IMR-90 (cell line): ENCODE results near the gene OGFOD3. TPM values are rescaled to one million over a fixed set of nuclear protein-coding genes. Genes with fewer than 3 reads are reported as not detected.

ENCODE experiments used
- ATAC-seq: fragments of 200-7000 bp; cut with Tn5 transposase; 2 replicates; pipeline ENCODE4 v1.9.1; 2020; ENCODE audit warnings: low read depth, mild to moderate bottlenecking, moderate library complexity
- BruUV-seq: library from RNA; stranded (reverse); fragments of 400-500 nt; replicated peaks from 2 replicates; lab custom pipeline; 2021; lab: Mats Ljungman, UMichigan
- CTCF ChIA-PET: fragments of 300-600 bp; formaldehyde crosslinking; extraction: SDS; loops from one replicate; lab custom pipeline; 2021; ENCODE audit warnings: antibody characterized with exemption; lab: Yijun Ruan, JAX
- POLR2A ChIA-PET: fragments of 300-600 bp; sonication (Branson Sonifier 250); formaldehyde crosslinking; loops from one replicate; lab custom pipeline; 2022; ENCODE audit warnings: antibody characterized with exemption; ENCODE audit not compliant: unreplicated experiment; lab: Charles Lee
- DNase-seq: peaks from one replicate; pipeline ENCODE4 v3.0.0; 2013
- H2AFZ ChIP-seq: replicated peaks from 2 replicates; pipeline ENCODE3; 2013; ENCODE audit warnings: low read length, mild to moderate bottlenecking; ENCODE audit not compliant: poor library complexity
- H2AK5ac ChIP-seq: 2 replicates; pipeline ENCODE4 v1.6.1; 2013; ENCODE audit warnings: low read depth, low read length, inconsistent platforms
- H2AK9ac ChIP-seq: replicated peaks from 2 replicates; pipeline ENCODE3; 2013; ENCODE audit warnings: mild to moderate bottlenecking, low read depth, low read length, moderate library complexity; ENCODE audit not compliant: poor library complexity
- H2BK120ac ChIP-seq: 2 replicates; pipeline ENCODE4 v1.6.1; 2013; ENCODE audit warnings: low read depth, low read length, inconsistent platforms
- H2BK15ac ChIP-seq: 3 replicates; pipeline ENCODE4 v1.6.1; 2013; ENCODE audit warnings: low read depth, low read length, inconsistent platforms
- H2BK20ac ChIP-seq: 2 replicates; pipeline ENCODE4 v1.6.1; 2013; ENCODE audit warnings: low read depth, mild to moderate bottlenecking, inconsistent platforms, low read length, moderate library complexity
- H2BK5ac ChIP-seq: 2 replicates; pipeline ENCODE4 v1.6.1; 2013; ENCODE audit warnings: mild to moderate bottlenecking, low read depth, low read length, inconsistent platforms; ENCODE audit not compliant: poor library complexity, severe bottlenecking
- H3K14ac ChIP-seq: replicated peaks from 2 replicates; pipeline ENCODE4 v1.6.1; 2013; ENCODE audit warnings: low read depth, low read length, inconsistent platforms
- H3K18ac ChIP-seq: 2 replicates; pipeline ENCODE4 v1.6.1; 2013; ENCODE audit warnings: low read depth, low read length, control low read depth
- H3K23ac ChIP-seq: 2 replicates; pipeline ENCODE4 v1.6.1; 2013; ENCODE audit warnings: low read depth, low read length, inconsistent platforms
- H3K27ac ChIP-seq: 2 replicates; pipeline ENCODE4 v1.5.1; 2013; ENCODE audit warnings: mild to moderate bottlenecking, control low read depth, low read length; ENCODE audit not compliant: insufficient read depth
- H3K27me3 ChIP-seq: 2 replicates; pipeline ENCODE4 v1.6.1; 2013; ENCODE audit warnings: low read length; ENCODE audit not compliant: control insufficient read depth, insufficient read depth
- H3K36me3 ChIP-seq: 2 replicates; pipeline ENCODE4 v1.6.1; 2013; ENCODE audit warnings: low read length, mixed read lengths; ENCODE audit not compliant: control insufficient read depth, insufficient read depth
- H3K4ac ChIP-seq: 2 replicates; pipeline ENCODE4 v1.6.1; 2013; ENCODE audit warnings: low read depth, low read length, inconsistent platforms
- H3K4me1 ChIP-seq: 2 replicates; pipeline ENCODE4 v1.6.1; 2013; ENCODE audit warnings: low read length, mixed read lengths; ENCODE audit not compliant: control insufficient read depth, insufficient read depth
- H3K4me2 ChIP-seq: 2 replicates; pipeline ENCODE4 v1.6.1; 2013; ENCODE audit warnings: low read depth, mild to moderate bottlenecking, control low read depth, low read length, moderate library complexity
- H3K4me3 ChIP-seq: 2 replicates; pipeline ENCODE4 v1.5.1; 2013; ENCODE audit warnings: low read depth, mild to moderate bottlenecking, control low read depth, low read length, moderate library complexity; ENCODE audit not compliant: insufficient read depth
- H3K56ac ChIP-seq: 2 replicates; pipeline ENCODE4 v1.6.1; 2013; ENCODE audit warnings: low read length, inconsistent platforms; ENCODE audit not compliant: insufficient read depth; ENCODE audit errors: extremely low read depth
- H3K79me1 ChIP-seq, 2 experiments: 2 replicates each; pipeline ENCODE4 v1.6.1; 2013; ENCODE audit warnings: low read length in 2 of 2, inconsistent platforms in 1 of 2, low read depth in 1 of 2
- H3K9ac ChIP-seq: 2 replicates; pipeline ENCODE4 v1.6.1; 2013; ENCODE audit warnings: low read depth, low read length, control low read depth
- H3K9me1 ChIP-seq: 2 replicates; pipeline ENCODE4 v1.6.1; 2013; ENCODE audit warnings: low read length, inconsistent platforms; ENCODE audit not compliant: insufficient read depth
- H3K9me3 ChIP-seq: 2 replicates; pipeline ENCODE4 v1.6.1; 2013; ENCODE audit warnings: low read length; ENCODE audit not compliant: control insufficient read depth, insufficient read depth
- H4K20me1 ChIP-seq: 2 replicates; pipeline ENCODE4 v1.6.1; 2013; ENCODE audit warnings: low read length, inconsistent platforms; ENCODE audit not compliant: insufficient read depth
- H4K5ac ChIP-seq: 2 replicates; pipeline ENCODE4 v1.6.1; 2013; ENCODE audit warnings: mild to moderate bottlenecking, low read depth, low read length, control low read depth
- H4K8ac ChIP-seq, 2 experiments: 2 replicates each; pipeline ENCODE4 v1.6.1; 2013; ENCODE audit warnings: low read depth in 2 of 2, low read length in 2 of 2, control low read depth in 1 of 2, inconsistent platforms in 1 of 2
- H4K91ac ChIP-seq: 2 replicates; pipeline ENCODE4 v1.6.1; 2013; ENCODE audit warnings: low read depth, low read length, inconsistent platforms; ENCODE audit not compliant: insufficient read depth
- BHLHE40 ChIP-seq: fragments of 150-350 bp; IDR thresholded peaks from 2 replicates; pipeline ENCODE4 v1.6.1; 2016; ENCODE audit warnings: mild to moderate bottlenecking, low read depth, low read length
- CEBPB ChIP-seq: IDR thresholded peaks from 2 replicates; pipeline ENCODE4 v1.6.1; 2012; ENCODE audit warnings: low read depth, low read length, improper control_type of control experiment
- CHD1 ChIP-seq: IDR thresholded peaks from 2 replicates; pipeline ENCODE4 v1.6.1; 2012; ENCODE audit warnings: low read depth, low read length, improper control_type of control experiment
- CTCF ChIP-seq: conservative IDR thresholded peaks from 2 replicates; pipeline ENCODE4 v1.5.1; 2012; ENCODE audit warnings: mild to moderate bottlenecking, low read depth, low read length, improper control_type of control experiment
- FOS ChIP-seq: fragments of 150-350 bp; IDR thresholded peaks from 2 replicates; pipeline ENCODE4 v1.6.1; 2016; ENCODE audit warnings: low read depth, low read length
- MAFK ChIP-seq: IDR thresholded peaks from 2 replicates; pipeline ENCODE4 v1.6.1; 2012; ENCODE audit warnings: low read depth, low read length, improper control_type of control experiment
- MAZ ChIP-seq: IDR thresholded peaks from 2 replicates; pipeline ENCODE4 v1.6.1; 2012; ENCODE audit warnings: low read depth, mild to moderate bottlenecking, low read length, improper control_type of control experiment, moderate library complexity, borderline replicate concordance
- MXI1 ChIP-seq: IDR thresholded peaks from 2 replicates; pipeline ENCODE4 v1.6.1; 2012; ENCODE audit warnings: low read depth, mild to moderate bottlenecking, low read length, moderate library complexity, borderline replicate concordance
- NFE2L2 ChIP-seq: fragments of 150-350 bp; IDR thresholded peaks from 2 replicates; pipeline ENCODE4 v1.6.1; 2016; ENCODE audit warnings: low read depth, mild to moderate bottlenecking, low read length
- POLR2A ChIP-seq: IDR thresholded peaks from 2 replicates; pipeline ENCODE4 v1.6.1; 2012; ENCODE audit warnings: mild to moderate bottlenecking, low read depth, low read length
- RAD21 ChIP-seq: IDR thresholded peaks from 2 replicates; pipeline ENCODE4 v1.6.1; 2012; ENCODE audit warnings: low read length, improper control_type of control experiment
- RCOR1 ChIP-seq: IDR thresholded peaks from 2 replicates; pipeline ENCODE4 v1.6.1; 2012; ENCODE audit warnings: mild to moderate bottlenecking, low read length, improper control_type of control experiment; ENCODE audit not compliant: insufficient replicate concordance
- RFX5 ChIP-seq: IDR thresholded peaks from 2 replicates; pipeline ENCODE4 v1.8.0; 2012; ENCODE audit warnings: low read depth, mild to moderate bottlenecking, low read length, moderate library complexity
- SMC3 ChIP-seq: fragments of 150-350 bp; IDR thresholded peaks from 2 replicates; pipeline ENCODE4 v1.6.1; 2016; ENCODE audit warnings: low read depth, mild to moderate bottlenecking, antibody characterized with exemption, low read length, moderate library complexity
- WGBS, 2 experiments: methylation state at CpG; one replicate each; pipeline versions ENCODE4 v1.1.5 to v1.1.7; 2013; ENCODE audit warnings: missing lambda C conversion rate in 2 of 2; ENCODE audit not compliant: insufficient read length in 1 of 2; ENCODE audit errors: extremely low coverage in 2 of 2; 5-methylcytosine and 5-hydroxymethylcytosine counted together
- dilution Hi-C: fragments of 300-500 bp; cut with HindIII; formaldehyde crosslinking; loops from one replicate; pipeline ENCODE4 v1.14.3; 2018; ENCODE audit warnings: low sequenced_read_pairs; ENCODE audit not compliant: unreplicated experiment
- in situ Hi-C: fragments of 300-500 bp; cut with MboI; formaldehyde crosslinking; loops from 3 replicates; pipeline ENCODE4 v1.14.3; 2019; ENCODE audit warnings: low sequenced_read_pairs, inconsistent platforms, mixed read lengths
- intact Hi-C: fragments of 100-400 bp; cut with micrococcal nuclease; formaldehyde crosslinking; loops from 2 replicates; pipeline ENCODE4 v1.10.0; 2022
- polyA plus RNA-seq, 3 experiments: library from polyadenylated mRNA; depleted of rRNA; stranded (reverse); fragments of >200 nt; gene quantifications; 2 replicates each; pipeline ENCODE4 v1.2.3, GENCODE V29; 2012; ENCODE audit warnings: low replicate concordance in 1 of 3
- total RNA-seq: library from RNA; depleted of rRNA; stranded (reverse); fragments of >200 nt; gene quantifications from 2 replicates; pipeline ENCODE4 v1.2.3, GENCODE V29; 2012
- TF ChIP-seq, protein P1 (sequence below): fragments of 150-350 bp; IDR thresholded peaks from 2 replicates; pipeline ENCODE4 v1.6.1; 2017; ENCODE audit warnings: mild to moderate bottlenecking, antibody characterized with exemption, low read length, low read depth
- TF ChIP-seq, protein P2 (sequence below): fragments of 150-350 bp; IDR thresholded peaks from 2 replicates; pipeline ENCODE4 v1.6.1; 2016; ENCODE audit warnings: low read depth, mild to moderate bottlenecking, low read length, moderate library complexity, borderline replicate concordance

Gene OGFOD3
- total and polyA plus RNA-seq, 2 of the 4 experiments (the other 2 are of a cell fraction) = 25.3 to 33.4 TPM

DNA sequence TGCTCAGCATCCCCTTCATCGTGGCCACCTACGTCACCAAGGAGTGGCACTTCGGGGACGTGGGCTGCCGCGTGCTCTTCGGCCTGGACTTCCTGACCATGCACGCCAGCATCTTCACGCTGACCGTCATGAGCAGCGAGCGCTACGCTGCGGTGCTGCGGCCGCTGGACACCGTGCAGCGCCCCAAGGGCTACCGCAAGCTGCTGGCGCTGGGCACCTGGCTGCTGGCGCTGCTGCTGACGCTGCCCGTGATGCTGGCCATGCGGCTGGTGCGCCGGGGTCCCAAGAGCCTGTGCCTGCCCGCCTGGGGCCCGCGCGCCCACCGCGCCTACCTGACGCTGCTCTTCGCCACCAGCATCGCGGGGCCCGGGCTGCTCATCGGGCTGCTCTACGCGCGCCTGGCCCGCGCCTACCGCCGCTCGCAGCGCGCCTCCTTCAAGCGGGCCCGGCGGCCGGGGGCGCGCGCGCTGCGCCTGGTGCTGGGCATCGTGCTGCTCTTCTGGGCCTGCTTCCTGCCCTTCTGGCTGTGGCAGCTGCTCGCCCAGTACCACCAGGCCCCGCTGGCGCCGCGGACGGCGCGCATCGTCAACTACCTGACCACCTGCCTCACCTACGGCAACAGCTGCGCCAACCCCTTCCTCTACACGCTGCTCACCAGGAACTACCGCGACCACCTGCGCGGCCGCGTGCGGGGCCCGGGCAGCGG, 43.6 kb downstream of the OGFOD3 start:
- Histone ChIP-seq H3K4me3 (no peak overlapping the region), H3K56ac (no peak overlapping the region), H3K36me3 (no peaks in the 10 kb centered on the region), H2BK5ac (no peak overlapping the region), H3K27ac (no peak overlapping the region), H2AK5ac (no peak overlapping the region), H2AFZ (no peak overlapping the region), H4K91ac (no peak overlapping the region), H3K9me1 (no peaks in the 10 kb centered on the region), H2BK20ac (no peak overlapping the region), H3K4me2 (no peak overlapping the region), H4K8ac (no peak overlapping the region), H3K27me3 (peaks cover 70% of the 10 kb centered on the region), H3K9me3 (no peaks in the 10 kb centered on the region), H4K20me1 (no peaks in the 10 kb centered on the region), H2BK120ac (no peak overlapping the region), H3K79me1 (no peaks in the 10 kb centered on the region), H3K4ac (no peak overlapping the region), H2AK9ac (no peak overlapping the region), H4K5ac (no peak overlapping the region), H2BK15ac (no peak overlapping the region), H3K23ac (no peak overlapping the region), H3K4me1 (no peaks in the 10 kb centered on the region), H3K9ac (no peak overlapping the region), H3K14ac (no peak overlapping the region), H3K18ac (no peak overlapping the region)
- no TSS peak for BruUV-seq
- ChIA-PET CTCF (no interaction called here), POLR2A (no interaction called here)
- 38% methylated on average over 59 of the region's 79 CpGs; no CpG with 5 or more reads in 1 of the 2 experiments for WGBS, 2 experiments
- dilution Hi-C loops = no loop called here
- TF ChIP-seq CEBPB (no peak), FOS (no peak), POLR2A (no peak), NFE2L2 (no peak), SMC3 (no peak), RFX5 (no peak), RAD21 (no peak), MXI1 (no peak), BHLHE40 (no peak), CHD1 (no peak), MAZ (no peak), MAFK (no peak), CTCF (no peak), RCOR1 (no peak)
- TF ChIP-seq, protein P1, sequence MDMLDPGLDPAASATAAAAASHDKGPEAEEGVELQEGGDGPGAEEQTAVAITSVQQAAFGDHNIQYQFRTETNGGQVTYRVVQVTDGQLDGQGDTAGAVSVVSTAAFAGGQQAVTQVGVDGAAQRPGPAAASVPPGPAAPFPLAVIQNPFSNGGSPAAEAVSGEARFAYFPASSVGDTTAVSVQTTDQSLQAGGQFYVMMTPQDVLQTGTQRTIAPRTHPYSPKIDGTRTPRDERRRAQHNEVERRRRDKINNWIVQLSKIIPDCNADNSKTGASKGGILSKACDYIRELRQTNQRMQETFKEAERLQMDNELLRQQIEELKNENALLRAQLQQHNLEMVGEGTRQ = no peak
- TF ChIP-seq, protein P2, sequence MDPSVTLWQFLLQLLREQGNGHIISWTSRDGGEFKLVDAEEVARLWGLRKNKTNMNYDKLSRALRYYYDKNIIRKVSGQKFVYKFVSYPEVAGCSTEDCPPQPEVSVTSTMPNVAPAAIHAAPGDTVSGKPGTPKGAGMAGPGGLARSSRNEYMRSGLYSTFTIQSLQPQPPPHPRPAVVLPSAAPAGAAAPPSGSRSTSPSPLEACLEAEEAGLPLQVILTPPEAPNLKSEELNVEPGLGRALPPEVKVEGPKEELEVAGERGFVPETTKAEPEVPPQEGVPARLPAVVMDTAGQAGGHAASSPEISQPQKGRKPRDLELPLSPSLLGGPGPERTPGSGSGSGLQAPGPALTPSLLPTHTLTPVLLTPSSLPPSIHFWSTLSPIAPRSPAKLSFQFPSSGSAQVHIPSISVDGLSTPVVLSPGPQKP = no peak
- ATAC-seq (no peak), DNase-seq (no peak)
- in situ Hi-C loops = no loop called here
- intact Hi-C loops = no loop called here
